GM21737 (cell line): ENCODE results near the gene U2AF1L4.

Experiments used
- ATAC-seq: cut with Tn5 transposase; IDR thresholded peaks from one replicate; pipeline ENCODE4 v1.9.1; 2021; ENCODE audit warnings: mild to moderate bottlenecking, moderate library complexity; ENCODE audit not compliant: unreplicated experiment

Gene U2AF1L4

DNA sequence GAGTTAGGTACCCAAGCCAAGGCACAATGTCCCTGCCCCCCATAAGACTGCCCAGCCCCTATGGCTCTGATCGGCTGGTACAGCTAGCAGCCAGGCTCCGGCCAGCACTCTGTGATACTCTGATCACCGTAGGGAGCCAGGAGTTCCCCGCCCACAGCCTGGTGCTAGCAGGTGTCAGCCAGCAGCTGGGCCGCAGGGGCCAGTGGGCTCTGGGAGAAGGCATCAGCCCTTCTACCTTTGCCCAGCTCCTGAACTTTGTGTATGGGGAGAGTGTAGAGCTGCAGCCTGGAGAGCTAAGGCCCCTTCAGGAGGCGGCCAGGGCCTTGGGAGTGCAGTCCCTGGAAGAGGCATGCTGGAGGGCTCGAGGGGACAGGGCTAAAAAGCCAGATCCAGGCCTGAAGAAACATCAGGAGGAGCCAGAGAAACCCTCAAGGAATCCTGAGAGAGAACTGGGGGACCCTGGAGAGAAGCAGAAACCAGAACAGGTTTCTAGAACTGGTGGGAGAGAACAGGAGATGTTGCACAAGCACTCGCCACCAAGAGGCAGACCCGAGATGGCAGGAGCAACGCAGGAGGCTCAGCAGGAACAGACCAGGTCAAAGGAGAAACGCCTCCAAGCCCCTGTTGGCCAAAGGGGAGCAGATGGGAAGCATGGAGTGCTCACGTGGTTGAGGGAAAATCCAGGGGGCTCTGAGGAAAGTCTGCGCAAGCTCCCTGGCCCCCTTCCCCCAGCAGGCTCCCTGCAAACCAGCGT lies 30.4 kb downstream of the U2AF1L4 start:
- no peak for ATAC-seq

DNA sequence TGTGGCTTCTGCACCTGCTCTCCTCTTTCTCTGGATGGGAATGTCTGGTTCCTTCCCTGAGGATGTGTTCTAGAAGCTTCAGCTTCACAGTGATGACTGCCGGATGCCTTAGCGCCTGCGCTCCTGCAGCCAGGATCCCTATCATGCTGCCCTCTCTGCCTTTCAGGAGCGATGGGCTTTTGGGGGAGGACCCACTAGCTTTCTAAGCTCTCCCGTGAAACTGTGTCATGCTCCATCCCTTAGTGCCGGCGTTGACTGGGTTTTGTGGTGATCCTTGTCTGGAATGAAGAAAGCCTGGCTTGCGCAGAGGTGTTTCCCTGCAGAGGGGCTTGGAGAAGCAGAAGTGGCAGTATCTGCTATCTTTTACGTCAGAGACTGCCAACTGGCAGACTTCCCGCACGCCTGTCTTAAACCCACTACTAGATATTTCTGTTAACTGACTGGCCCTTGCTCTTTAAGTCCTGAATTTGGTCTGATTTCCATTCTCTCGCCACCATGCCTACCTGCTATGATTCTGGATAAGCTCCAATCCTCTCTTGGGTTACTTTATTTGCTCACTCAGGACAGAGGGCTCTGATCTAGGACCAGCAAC lies 31.2 kb downstream of the U2AF1L4 start:
- ATAC-seq, result no peak

DNA sequence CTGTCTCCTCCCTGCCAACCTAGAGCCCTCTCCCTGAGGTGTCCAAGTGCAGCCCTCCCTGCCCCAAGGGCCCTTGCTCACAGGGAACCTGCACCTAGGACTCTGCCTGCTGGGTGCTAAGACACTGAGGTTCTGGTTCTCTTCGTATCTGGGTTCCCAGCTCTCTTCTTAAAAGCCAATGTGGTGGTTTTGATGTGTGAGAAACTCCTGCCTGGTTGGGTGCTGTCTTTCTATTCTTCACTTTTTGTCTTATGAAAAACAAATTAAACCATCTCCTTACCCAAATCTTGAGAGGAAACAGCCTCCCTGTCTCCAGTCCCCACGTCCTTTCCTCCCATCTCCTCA lies 31.7 kb downstream of the U2AF1L4 start:
- no peak for ATAC-seq

DNA sequence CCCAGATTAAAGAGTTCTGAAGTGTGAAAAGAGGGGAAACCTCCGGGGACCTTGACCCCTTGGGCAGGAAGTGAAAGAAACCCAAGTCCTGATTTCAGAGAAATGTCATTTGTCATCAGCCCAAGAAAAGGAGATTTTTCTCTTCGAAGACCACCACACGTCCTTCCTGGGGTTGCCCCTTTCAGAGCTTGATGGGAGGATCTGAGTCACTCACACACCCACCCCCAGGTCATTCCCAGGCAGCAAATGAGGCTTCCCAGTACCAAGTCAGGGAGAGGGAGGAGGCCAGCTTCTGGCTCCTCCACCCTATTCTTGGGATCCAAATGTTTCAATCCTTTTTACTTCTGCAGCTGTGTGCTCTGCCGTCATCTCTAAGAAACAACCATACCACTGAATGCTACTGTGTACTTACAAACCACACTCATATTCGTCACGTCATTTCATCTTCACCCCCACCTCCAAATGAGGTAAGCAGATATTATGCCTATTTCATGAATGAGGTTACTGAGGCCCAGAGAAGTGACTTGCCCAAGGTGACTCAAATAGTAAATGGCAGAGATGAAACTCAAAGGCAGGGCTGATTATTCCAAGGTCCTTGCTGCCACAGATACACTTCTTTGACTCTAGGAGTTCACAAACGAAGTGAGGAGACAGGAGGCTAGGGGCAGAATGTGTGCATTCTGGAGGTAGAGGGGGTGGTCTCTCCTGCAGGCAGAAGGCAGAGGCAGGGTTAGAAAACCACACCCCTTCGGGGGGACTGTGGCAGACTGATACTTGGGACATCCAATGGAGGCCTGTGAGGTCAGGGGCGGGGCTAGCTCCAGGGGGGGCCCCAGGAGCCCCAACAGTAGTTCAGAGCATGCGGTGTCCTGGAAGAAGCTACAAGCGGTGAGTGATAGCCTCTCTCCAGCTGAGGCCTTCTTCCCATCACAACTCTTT lies 32.4 kb downstream of the U2AF1L4 start:
- no peak for ATAC-seq

DNA sequence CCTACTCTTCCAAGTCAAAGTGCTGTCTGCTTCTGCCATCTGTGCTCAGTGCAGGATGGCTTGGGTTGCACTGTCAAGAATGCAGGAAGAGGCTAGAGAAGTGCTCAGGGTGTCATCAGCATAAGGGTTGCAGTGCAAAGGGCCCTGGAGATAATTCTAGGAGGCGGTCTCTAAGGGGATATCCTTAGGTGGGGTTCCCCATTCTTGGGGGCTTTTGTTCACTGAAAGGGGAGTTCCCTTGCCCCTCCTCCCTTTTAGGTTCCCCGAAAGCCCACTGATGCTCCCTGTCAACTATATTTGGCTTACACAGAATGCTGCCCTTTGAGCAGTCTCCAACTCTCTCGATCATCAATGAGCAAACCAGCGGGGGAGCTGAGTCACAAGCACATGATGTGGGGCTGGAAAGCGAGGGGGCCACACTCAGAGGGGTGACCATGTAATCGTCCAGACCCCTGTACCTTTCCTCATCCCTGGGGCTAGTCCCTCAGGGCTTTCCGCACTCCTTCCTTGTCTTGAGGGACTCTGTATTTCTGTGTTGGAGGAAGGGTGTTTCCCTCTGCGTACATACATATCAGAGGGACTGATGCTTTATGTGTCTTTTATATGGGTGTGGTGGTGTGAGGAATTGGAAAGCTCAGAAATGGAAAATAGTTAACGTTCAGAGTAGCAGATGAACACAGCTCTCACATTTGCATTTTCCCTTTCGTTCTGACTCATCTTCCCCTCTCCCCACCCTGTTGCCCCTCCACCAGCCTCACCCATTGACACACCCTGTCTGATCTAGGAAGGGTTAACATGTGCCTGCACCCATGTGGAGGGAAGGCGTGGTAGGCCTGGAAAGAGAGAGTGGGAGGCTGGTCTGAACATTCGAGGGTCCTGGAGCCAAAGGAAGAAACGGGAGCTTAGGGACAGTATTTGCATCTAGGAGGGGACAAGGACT lies 34.2 kb downstream of the U2AF1L4 start:
- peak; percentile 35 for ATAC-seq

DNA sequence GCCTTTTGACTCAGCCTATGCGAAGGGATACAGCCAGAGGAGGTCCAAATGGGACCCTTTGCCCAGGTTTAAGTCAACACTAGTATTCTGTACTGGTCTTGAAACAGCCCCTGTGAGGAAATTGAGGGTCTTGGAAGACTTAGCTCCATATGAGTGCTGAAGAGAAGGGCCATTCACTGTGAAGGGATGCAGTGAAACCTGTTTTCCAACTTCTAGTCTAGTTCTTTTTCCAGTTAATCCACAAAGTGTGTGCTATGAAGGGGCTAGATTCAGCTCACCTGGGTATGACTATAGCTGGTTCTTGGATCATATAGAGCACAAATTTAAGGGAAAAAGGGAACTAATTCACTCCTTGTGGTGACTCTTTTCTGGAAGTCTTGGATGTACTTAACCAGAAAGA lies 36.8 kb downstream of the U2AF1L4 start:
- ATAC-seq, result no peak

DNA sequence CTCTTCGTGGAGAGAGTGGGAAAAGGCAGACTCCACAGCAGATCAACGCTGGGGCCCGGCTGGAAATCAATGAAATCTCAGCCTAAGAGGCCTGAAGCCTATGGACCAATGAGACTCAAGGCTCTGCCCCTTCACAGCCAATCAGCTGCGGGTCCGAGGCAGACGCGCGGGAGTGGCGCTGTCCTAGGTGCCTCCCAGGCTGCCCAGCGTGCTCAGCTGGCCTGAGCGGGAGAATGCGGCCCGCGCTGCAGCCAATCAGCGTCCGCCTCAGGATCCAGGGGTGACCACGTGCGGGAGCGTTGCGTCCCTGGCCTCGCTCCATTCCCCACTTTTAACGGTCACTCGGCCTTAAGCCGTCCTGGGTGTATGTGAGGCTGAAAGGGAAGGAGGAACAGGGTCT lies 41.0 kb downstream of the U2AF1L4 start, which contains the start of gene ZBTB32:
Gene ZBTB32, plus strand, starts transcription at position 341 of the 400 bp plus-strand sequence. CDS start 10,069 bp downstream, outside the sequence.
- ATAC-seq, result no peak

DNA sequence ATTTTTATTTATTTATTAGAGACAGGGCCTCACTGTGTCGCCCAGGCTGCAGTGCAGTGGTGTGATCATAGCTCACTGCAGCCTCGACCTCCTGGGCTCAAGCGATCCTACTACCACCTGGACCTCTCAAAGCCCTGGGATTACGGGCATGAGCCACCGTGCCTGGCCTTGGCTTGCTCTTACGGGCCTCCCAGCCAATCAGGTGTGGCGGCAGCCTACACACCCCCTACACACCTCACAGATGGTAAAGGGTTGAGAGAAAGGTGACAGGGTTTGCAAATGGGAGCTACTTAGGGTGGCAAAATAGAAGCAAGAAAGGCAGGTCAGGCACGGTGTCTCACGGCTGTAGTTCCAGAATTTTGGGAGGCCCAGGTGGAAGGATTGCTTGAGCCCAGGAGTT lies 41.9 kb downstream of the U2AF1L4 start:
- no peak for ATAC-seq

DNA sequence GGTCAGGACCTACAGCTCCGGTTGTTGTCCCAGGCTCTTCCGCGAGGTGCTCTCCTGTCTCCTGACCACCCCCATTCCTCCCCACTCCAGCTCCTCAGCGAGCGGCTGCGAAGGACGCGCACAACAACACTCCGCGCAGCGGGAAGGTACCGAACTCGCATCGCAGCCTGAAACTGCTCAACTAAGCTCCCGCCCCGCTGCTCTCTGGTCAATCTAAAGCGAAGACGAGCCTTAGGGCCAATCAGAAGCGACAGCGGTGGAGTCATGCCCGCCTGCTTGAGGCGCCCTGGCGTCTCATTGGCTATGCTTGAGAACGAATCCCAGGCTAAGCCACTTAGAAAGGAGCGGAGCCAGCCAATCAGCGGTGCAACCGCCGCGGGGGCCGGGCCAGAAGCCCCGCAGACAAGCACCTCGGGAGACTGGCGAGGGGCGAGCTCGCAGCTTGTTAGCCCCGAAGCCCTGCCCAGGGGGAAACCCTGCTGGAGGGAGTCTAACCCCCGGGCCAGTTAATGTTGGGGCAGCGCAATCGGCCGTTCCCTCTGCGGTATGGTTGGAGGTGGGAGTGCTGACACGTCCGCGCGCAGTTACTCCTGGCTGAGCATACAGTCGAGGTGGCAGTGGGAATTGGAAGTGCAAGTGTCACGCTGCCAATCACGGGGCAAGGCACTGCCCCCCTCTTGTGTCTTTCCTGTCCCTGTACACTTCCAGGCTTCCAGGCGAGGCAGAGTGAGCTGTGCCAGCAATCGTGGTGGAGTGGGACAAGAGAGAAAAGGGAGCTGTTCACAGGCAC lies 42.8 kb downstream of the U2AF1L4 start:
- ATAC-seq, result peak; percentile 95

DNA sequence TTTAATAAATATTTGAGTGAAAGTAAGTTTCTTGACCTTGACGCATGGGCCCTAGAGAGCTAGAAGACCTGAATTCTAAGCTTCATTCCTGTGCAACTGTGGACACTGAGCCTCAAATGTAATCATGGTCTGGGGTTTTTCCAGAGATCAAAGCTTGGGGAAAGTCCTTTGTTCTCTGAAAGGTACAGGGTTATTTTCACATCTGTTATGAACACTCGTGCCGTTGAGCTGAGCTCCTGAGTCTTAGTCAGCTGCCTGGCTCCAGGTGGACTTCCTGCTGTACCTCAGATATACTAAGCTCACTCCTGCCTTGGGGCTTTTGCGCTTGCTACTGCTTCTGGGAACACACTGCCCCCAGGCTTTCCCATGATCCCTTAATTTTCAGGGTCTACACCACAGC lies 48.4 kb downstream of the U2AF1L4 start:
- ATAC-seq, result no peak

DNA sequence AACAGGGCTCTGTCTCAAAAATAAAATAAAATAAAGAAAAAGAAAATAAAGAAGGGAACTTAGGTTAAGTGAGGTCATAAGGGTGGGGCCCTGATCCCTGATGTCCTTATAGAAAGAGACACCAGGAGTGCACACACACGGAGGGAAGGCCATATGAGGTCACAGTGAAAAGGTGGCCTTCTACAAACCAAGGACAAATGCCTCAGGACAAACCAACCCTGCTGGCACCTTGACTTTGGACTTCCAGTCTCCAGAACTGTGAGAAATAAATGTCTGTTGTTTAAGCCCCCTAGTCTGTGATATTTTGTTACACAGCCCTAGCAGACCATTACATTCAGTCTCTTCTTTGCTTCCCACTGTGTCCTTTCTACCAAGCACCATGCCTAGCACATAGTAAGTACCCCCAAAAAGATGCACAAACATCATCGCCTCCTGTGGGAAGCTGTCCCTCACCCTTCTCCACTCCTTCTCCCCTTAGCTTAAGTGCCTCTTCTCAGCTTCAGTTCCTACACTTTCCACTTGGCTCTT lies 49.3 kb downstream of the U2AF1L4 start:
- ATAC-seq, result no peak

DNA sequence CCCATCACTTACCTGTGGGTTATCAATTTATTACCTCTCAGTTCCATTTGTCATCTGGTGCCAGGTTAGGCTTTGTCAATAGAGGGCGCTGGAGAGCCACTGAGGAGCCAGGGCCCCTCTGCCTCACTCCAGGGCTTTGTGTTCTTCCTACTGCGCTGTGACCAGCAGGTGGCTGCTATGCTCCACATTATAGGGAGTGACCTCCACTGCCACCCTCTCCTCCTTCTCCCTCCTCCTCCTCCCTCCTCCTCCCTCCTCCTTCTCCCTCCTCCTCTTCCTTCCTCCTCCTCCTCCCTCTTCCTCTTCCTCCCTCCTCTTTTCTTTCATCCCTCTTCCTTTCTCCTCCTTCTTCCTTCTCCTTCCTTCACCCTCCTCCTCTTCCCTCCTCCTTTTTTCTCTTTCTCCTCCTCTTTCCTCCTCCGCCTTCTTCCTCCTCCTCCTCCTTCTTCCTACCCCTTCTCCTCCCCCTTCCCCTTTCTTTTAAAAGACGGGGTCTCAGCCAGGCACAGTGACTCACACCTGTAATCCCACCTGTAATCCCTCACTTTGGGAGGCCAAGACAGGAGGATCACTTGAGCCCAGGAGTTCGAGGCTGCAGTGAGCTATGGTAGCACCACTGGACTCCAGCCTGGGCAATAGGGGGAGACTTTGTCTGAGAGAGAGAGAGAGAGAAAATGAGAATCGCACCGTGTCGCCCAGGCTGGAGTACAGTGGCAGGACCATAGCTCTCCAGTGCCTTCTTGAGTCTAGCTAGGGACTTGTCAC lies 51.2 kb downstream of the U2AF1L4 start:
- ATAC-seq, result peak; percentile 83

DNA sequence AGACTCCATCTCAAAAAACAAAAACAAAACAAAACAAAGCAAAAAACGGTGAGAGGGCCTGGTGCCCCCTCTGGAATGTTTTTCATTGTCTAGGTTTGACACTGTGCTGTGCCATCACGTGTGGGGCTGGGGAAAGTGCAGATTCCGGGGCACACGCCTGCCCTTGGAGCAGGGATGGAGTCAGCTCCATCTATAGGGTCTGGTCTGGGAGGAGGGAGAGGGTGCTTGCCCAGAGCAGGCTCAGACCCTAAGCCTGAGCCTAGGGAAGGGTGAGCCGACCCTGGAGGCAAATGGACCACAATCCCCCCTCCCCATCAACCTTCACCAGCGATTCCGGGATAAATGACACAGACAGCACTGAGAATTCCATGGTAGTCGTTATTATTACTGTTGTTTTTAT lies 51.8 kb downstream of the U2AF1L4 start:
- peak; percentile 13 for ATAC-seq
